NCI-H82 treated with DMSO at 0.1 percent for 48 hours (cell line): ENCODE results near the gene AKNA.

Experiments
- DNase-seq: peaks from one replicate; lab custom pipeline; 2025; ENCODE audit not compliant: unreplicated experiment; lab: John Stamatoyannopoulos, UW

The AKNA gene

DNA sequence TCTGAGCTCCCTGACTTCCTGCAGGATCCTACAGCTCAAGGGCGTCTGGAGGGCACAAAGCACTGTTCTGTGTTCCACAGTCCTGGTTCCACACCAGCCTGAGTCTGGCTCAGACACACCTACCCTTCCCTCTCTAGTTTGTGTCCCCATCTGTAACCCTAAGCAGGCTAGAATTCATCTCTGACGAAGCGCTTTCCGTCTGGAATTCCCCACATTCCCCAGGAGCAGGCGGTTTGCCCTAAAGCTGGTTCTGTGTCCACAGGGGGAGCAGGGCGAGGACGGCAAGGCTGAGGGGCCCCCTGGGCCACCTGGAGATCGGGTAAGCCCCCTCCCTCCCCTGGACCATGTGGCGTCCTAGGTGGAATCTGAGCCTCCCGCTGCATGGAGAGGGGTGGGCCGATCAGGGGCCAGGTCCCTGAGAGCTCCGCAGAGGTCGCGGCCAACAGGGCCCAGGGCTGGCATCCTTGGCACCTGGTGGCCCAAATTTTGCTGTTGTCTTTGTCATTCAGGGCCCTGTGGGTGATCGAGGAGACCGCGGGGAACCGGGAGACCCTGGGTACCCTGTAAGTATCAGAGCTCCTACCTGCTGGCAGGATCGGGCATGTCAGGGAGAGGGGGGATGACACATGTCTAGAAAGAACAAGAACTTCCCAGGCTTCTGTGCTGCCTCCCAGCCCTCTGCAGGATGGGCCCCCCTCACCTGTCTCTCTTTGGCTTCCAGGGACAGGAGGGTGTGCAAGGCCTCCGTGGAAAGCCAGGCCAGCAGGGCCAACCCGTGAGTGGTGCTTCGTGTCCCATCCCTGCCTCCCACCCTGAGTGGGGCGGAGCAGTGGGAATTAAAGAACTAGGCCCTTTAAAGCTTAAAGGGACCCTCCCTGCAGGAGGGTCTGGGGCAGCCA lies 99.3 kb downstream of the AKNA start:
- no peak for DNase-seq

DNA sequence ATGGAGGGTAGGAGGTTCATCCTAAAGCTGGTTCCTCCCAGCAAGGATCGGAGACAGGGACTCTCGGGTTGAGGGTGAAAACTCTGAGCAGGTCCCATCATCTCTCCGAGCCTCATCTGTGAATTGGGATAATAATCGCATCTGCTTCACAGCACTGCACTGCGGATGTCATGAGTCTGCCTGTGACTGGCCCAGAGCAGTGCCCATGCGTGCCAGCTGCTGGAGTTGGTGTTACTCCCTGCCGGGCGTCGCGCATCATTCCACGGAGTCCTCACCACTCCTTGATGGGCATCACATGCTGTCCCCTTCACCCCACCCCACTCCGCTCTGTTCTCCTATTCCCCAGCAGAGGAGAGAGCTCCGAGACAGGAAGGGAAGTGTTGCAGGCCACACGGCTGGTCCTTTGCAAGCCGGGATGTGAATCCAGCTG lies 100.0 kb downstream of the AKNA start:
- no peak for DNase-seq

DNA sequence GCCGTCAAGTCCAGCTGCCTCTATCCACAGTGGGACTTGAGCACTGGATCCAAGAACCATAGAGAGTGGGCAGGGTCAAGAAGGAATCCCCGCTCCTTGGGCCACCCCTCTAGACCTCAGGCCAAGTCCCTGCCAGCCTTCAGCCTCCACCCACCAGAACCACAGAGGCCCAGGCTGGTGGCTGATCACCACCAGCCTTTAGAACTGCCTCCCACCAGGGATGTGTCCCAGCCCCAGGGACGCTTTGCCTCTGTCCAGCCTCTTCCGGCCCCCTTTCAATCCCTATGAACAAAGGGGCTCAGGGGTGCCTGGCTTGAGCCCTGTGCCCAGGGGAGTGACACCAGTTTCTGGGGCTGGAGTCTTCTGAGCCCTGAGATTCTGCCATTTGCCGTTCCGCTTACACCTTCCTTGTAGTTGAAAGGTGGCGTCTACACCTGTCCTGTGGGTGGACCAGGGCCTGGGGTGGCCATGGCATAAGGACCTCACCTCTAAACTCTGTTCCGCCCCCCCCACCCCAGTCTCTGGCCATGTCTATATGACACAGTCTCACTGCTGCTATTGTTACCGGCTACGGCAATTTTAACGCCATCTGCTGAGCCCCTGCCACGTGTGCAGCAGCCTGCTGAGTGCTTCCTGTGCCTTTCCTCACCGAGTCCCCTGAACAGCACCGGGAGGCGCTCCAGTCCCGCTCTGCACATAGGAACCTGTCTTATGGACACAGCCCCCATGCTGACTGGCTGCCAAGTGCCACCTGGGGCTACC lies 100.6 kb downstream of the AKNA start:
- DNase-seq, result no peak

DNA sequence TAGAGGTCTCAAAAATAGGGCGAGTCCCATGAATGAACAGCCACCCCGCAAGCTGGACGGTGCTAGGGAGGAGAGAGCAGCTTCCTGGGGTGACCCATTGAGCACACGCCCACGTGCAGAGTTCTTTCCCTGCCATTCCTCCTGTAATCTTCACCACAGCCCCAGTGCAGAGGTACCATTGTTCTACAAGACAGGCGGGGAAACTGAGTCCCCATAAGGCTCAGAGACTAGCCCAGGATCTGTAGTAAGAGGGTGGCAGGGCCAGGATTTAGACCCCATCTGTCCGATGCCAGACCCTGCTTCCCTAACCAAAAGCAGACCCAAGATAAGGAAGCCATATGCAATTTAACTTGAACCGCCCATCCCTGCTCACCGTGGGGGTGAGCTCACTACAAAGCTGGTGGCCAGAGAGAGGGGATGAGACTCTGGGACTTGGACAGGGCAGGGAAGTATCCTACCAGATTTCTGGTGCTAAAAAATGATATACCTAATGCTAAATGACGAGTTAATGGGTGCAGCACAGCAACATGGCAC lies 101.6 kb downstream of the AKNA start:
- DNase-seq, result no peak

DNA sequence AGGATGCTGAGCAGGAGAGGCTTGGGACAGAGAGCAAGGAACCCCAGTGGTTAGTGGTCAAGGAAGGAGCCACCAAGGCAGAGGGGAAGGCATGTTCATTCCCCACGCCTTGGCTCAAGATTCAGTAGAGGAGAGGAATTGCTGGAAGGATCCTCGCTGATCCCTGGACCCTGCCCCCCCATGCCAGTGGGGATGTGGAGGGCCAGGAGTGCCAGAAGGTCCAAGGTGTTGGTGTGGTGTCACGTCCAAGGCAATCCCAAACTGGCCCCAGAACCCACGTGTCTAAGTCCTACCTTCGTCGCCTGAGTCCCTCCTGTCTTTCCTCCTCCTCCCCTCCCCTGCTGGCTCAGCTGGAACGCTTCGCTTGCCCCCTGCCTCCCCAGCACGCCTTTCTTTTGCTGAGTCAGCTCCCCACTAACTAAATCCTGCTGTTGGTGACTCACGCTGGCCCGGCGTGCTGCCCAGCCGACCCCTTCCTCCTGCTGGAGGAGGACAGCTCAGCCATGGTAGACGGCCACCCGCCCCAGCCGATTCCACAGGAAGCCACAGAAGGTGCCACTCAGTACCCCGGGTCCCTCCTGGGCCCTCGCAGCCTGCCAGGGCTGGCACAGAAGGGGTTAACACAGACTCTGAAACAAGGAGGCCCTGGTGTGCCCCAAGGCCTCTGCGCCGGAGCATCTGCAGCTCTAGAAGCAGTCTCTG lies 102.5 kb downstream of the AKNA start:
- no peak for DNase-seq

DNA sequence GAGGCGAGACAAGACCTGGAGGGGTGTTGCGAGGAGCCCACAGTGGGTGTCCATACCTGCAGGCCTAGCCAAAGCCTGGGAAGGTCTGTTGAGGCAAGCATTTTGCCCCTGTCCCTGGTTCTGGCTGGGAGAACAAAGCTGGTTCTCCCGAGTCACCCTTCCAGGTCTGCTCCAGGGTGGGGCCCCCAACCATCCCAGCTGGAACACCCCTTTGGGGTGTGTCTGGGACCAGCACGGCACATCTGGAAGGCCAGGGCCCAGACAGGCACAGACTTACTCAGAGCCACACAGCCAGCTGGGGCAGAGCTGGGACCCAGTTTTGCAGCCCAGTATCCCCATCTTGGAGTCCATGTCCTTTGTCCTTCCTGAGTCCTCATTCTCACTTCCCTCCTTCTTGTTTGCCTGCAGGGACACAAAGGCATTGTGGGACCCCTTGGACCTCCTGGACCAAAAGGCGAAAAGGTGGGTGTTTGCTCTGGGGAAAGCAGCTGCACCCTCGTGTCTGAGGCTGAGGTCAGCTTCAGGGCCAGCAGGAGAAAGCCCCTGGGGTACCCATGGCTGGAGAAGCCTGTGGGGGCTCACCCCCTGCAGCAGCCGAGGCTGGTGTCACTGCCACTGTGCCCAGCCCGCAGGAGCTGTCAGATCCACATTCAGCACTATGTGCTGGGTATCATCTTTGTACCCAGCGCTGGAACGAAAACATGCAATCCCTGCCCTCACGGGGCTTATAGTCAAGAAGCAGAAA lies 103.3 kb downstream of the AKNA start:
- no peak for DNase-seq
